Measurements from ENCODE around the gene TMEM132D. TPM values are rescaled to one million over a fixed set of nuclear protein-coding genes. Genes with fewer than 3 reads are reported as not detected.

Gene TMEM132D
- total RNA-seq, 4 donors from 2014 or later: 0.15 to 0.94 TPM; not detected in 2

GRCh38 chr12:129025055-129025454 is 878.8 kb downstream of the TMEM132D start:
- H3K27ac ChIP-seq: no peak overlapping the region
- H3K4me1 ChIP-seq: no peaks in the 10 kb centered on the region
- TF ChIP-seq, protein P1, sequence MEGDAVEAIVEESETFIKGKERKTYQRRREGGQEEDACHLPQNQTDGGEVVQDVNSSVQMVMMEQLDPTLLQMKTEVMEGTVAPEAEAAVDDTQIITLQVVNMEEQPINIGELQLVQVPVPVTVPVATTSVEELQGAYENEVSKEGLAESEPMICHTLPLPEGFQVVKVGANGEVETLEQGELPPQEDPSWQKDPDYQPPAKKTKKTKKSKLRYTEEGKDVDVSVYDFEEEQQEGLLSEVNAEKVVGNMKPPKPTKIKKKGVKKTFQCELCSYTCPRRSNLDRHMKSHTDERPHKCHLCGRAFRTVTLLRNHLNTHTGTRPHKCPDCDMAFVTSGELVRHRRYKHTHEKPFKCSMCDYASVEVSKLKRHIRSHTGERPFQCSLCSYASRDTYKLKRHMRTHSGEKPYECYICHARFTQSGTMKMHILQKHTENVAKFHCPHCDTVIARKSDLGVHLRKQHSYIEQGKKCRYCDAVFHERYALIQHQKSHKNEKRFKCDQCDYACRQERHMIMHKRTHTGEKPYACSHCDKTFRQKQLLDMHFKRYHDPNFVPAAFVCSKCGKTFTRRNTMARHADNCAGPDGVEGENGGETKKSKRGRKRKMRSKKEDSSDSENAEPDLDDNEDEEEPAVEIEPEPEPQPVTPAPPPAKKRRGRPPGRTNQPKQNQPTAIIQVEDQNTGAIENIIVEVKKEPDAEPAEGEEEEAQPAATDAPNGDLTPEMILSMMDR (IDR thresholded peaks at IDR 0.05): no peak
- no peak for ATAC-seq
- H3K27me3 ChIP-seq: peaks cover 34% of the 10 kb centered on the region
- H3K9me3 ChIP-seq: peaks cover 0 to 15% (median 0%) of the 10 kb centered on the region in 3 donors
- H3K36me3 ChIP-seq: no peaks in the 10 kb centered on the region
- no peak overlapping the region for H3K4me3 ChIP-seq
- 94 to 95% methylated on average over 3 of the region's 3 CpGs for WGBS, 2 donors (ENCODE audit: low coverage in 1 of 2)

Small RNA genes within 50 kb of the gene (small RNA-seq; reads per million reads assigned to genes)
- gene RF02271: 0 reads per million in 4 donors

Measured in gastroesophageal sphincter (tissue), 4 donors.